ENCODE data around the gene FOSL2. TPM values are rescaled to one million over a fixed set of nuclear protein-coding genes. Genes with fewer than 3 reads are reported as not detected.

The FOSL2 gene
- polyA plus RNA-seq, 1 of the 3 experiments (the other 2 are of a cell fraction), result 41.7 TPM

DNA sequence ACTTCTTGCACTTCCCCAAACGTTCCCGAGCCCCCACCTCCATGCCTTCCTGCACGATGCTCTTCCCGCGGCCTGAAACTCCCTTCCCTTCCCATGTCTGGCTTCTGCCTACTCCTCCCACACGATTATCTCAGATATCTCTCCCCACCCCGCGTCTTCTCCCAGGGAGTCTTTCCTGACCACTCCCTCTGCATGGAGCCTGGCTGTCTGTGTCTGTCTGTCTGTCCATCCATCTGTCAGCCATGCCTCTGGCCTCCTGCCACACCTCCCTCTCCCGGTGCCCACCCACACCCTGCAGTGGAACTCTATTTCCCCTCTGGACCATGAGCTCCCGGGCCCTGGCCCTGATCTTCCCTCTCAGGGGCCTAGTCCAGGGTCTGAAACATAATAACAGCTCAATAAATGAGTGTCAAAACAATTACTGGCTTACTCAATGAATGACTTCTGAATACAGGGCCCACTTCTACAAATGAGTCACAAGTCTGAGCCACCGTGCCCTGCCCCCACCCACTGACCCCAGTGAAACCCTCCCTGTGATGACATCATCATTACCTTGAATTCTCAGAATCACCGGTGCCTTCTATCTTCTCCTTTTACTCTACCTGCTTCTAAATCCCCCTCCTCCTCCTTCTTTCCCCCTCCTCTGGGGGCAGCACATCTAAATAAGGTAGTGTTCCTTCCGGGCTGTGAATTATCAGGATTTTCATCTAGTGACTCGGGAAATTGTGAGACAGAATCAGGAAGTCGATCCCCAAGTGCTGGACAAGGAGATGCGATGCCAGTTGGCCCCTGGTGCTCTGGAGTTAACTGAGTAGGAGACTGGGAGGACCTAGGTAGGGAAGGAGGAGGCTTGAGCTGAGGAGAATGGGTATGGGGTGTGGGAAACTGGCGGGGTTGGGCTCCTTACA lies 57.1 kb downstream of the FOSL2 start (continued):
- no peak for TF ChIP-seq POLR2AphosphoS5 (IDR thresholded peaks at IDR 0.05; ENCODE audit: low read depth, low read length)
- no peak for TF ChIP-seq RCOR1 (IDR thresholded peaks at IDR 0.05; ENCODE audit: low read length)
- no peak for TF ChIP-seq MEF2A (IDR thresholded peaks at IDR 0.05; ENCODE audit: borderline replicate concordance, low read depth)
- no peak; the same call in 1 of the 2 replicates for TF ChIP-seq JUND (IDR thresholded peaks at IDR 0.05)
- TF ChIP-seq, protein P1, sequence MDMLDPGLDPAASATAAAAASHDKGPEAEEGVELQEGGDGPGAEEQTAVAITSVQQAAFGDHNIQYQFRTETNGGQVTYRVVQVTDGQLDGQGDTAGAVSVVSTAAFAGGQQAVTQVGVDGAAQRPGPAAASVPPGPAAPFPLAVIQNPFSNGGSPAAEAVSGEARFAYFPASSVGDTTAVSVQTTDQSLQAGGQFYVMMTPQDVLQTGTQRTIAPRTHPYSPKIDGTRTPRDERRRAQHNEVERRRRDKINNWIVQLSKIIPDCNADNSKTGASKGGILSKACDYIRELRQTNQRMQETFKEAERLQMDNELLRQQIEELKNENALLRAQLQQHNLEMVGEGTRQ (IDR thresholded peaks at IDR 0.05; ENCODE audit: borderline replicate concordance, low read depth, low read length), result no peak
- TF ChIP-seq YY1 (IDR thresholded peaks at IDR 0.05; ENCODE audit: low read depth), result no peak
- no peak for TF ChIP-seq NRF1 (IDR thresholded peaks at IDR 0.05; ENCODE audit: low read depth, low read length)
- TF ChIP-seq, protein P2, sequence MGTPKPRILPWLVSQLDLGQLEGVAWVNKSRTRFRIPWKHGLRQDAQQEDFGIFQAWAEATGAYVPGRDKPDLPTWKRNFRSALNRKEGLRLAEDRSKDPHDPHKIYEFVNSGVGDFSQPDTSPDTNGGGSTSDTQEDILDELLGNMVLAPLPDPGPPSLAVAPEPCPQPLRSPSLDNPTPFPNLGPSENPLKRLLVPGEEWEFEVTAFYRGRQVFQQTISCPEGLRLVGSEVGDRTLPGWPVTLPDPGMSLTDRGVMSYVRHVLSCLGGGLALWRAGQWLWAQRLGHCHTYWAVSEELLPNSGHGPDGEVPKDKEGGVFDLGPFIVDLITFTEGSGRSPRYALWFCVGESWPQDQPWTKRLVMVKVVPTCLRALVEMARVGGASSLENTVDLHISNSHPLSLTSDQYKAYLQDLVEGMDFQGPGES (IDR thresholded peaks at IDR 0.05; ENCODE audit: low read depth, low read length), result no peak
- TF ChIP-seq RXRA (IDR thresholded peaks at IDR 0.05; ENCODE audit: borderline replicate concordance, low read depth), result peak; percentile 63; the same call in 1 of the 2 replicates
- TF ChIP-seq SIN3A (IDR thresholded peaks at IDR 0.05; ENCODE audit: borderline replicate concordance, low read depth, low read length), result no peak
- 0 out of 4 replicates have a peak, but pooled peaks of 1 of the 2 experiments have one; percentile 26 for TF ChIP-seq EP300 (IDR thresholded peaks at IDR 0.05; ENCODE audit: borderline replicate concordance in 1 of 2, low read depth in 1 of 2, low read length in 1 of 2)
- no peak for TF ChIP-seq MXI1 (IDR thresholded peaks at IDR 0.05; ENCODE audit: low read depth, low read length)
- peak; percentile 34; the same call in 1 of the 2 replicates for TF ChIP-seq TCF12 (IDR thresholded peaks at IDR 0.05)
- no peak for TF ChIP-seq FOXM1 (IDR thresholded peaks at IDR 0.05; ENCODE audit: low read depth)
- TF ChIP-seq ELF1 (IDR thresholded peaks at IDR 0.05), result no peak
- TF ChIP-seq, protein P3, sequence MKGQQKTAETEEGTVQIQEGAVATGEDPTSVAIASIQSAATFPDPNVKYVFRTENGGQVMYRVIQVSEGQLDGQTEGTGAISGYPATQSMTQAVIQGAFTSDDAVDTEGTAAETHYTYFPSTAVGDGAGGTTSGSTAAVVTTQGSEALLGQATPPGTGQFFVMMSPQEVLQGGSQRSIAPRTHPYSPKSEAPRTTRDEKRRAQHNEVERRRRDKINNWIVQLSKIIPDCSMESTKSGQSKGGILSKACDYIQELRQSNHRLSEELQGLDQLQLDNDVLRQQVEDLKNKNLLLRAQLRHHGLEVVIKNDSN (IDR thresholded peaks at IDR 0.05; ENCODE audit: borderline replicate concordance, low read depth), result no peak
- TF ChIP-seq FOSL2 (IDR thresholded peaks at IDR 0.05; ENCODE audit: borderline replicate concordance, low read depth), result peak; percentile 49; the same call in 1 of the 2 replicates

DNA sequence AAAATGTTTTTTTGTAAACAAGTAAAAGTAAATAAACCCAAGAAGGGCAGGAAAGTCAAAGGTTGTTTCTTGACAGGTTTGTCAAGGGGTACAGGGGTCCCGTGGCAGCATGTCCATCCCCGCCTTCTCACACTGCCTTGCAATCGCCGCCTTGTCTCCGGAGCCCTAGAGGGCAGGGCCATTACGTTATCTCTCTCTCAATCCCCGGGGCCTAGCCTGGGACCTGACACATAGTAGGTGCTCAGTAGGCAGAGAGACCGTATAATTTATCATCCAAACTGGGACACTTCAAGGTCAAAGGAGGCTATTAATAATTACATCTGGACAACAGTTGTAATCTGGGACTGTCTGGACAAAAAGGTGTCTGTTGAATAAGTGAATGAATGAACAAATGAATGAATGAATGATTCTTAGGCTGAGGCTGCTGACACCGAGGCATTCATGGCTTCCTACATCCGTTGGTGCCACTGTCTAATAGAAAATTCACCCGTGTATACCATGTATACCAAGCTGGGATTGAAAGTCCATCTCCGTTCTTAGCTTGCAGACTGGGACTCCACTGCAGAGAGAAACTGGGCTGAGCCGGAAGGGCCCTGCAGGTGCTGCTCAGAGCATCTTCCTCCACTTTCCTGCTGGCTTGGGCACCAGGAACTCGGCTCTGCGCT lies 58.4 kb downstream of the FOSL2 start:
- no peaks in the 10 kb centered on the region for H3K9me3 ChIP-seq
- H3K27me3 ChIP-seq (ENCODE audit: insufficient read depth), result no peaks in the 10 kb centered on the region
- H3K9me2 ChIP-seq, result no peaks in the 10 kb centered on the region
- no peak overlapping the region for H3K27ac ChIP-seq (ENCODE audit: low read depth in 2 of 2, low read length in 1 of 2)
- ChIA-PET CTCF (interaction anchor here (1.7 kb wide), 1 partner anchor 767 kb away, joined by 5 read pairs; no protein-coding TSS in a partner anchor), POLR2A (no interaction called here)
- peaks cover 11% of the 10 kb centered on the region for H3F3A ChIP-seq (replicated peaks; ENCODE audit: insufficient read depth)
- H3K36me3 ChIP-seq (replicated peaks in 1 of 2; ENCODE audit: control insufficient read depth in 1 of 2, insufficient read depth in 2 of 2, low read length in 1 of 2), result no peaks in the 10 kb centered on the region
- H3K9ac ChIP-seq, result no peak overlapping the region
- no peak for DNase-seq
- H2AFZ ChIP-seq (ENCODE audit: low read depth), result no peak overlapping the region
- H3K79me2 ChIP-seq (ENCODE audit: insufficient read depth), result no peaks in the 10 kb centered on the region
- no peak overlapping the region for H3K4me2 ChIP-seq
- WGBS (ENCODE audit: low lambda C conversion rate), result 94% methylated on average over 15 of the region's 15 CpGs
- no peak overlapping the region for H3K4me3 ChIP-seq (ENCODE audit: low read depth in 2 of 2, low read length in 1 of 2)
- peaks cover 3 to 29% of the 10 kb centered on the region in 2 experiments; a peak in 2 of 4 replicates for H3K4me1 ChIP-seq (ENCODE audit: control insufficient read depth in 1 of 2, insufficient read depth in 2 of 2, low read depth in 1 of 2, low read length in 1 of 2)
- H4K20me1 ChIP-seq (ENCODE audit: insufficient read depth), result no peaks in the 10 kb centered on the region
- TF ChIP-seq, protein P4, sequence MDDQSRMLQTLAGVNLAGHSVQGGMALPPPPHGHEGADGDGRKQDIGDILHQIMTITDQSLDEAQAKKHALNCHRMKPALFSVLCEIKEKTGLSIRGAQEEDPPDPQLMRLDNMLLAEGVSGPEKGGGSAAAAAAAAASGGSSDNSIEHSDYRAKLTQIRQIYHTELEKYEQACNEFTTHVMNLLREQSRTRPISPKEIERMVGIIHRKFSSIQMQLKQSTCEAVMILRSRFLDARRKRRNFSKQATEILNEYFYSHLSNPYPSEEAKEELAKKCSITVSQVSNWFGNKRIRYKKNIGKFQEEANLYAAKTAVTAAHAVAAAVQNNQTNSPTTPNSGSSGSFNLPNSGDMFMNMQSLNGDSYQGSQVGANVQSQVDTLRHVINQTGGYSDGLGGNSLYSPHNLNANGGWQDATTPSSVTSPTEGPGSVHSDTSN (IDR thresholded peaks at IDR 0.05), result no peak
- TF ChIP-seq, protein P3 (IDR thresholded peaks at IDR 0.05; ENCODE audit: borderline replicate concordance, low read depth), result no peak
- TF ChIP-seq JUND (IDR thresholded peaks at IDR 0.05) (no peak), CHD2 (IDR thresholded peaks at IDR 0.05; ENCODE audit: low read length, partially characterized antibody) (no peak), NRF1 (IDR thresholded peaks at IDR 0.05; ENCODE audit: low read depth, low read length) (no peak), FOXJ3 (CRISPR knock-in tag; IDR thresholded peaks at IDR 0.05) (no peak), FOXM1 (IDR thresholded peaks at IDR 0.05; ENCODE audit: low read depth) (no peak), MEF2A (IDR thresholded peaks at IDR 0.05; ENCODE audit: borderline replicate concordance, low read depth) (no peak), SIN3A (IDR thresholded peaks at IDR 0.05; ENCODE audit: borderline replicate concordance, low read depth, low read length) (no peak)
- TF ChIP-seq, protein P5, sequence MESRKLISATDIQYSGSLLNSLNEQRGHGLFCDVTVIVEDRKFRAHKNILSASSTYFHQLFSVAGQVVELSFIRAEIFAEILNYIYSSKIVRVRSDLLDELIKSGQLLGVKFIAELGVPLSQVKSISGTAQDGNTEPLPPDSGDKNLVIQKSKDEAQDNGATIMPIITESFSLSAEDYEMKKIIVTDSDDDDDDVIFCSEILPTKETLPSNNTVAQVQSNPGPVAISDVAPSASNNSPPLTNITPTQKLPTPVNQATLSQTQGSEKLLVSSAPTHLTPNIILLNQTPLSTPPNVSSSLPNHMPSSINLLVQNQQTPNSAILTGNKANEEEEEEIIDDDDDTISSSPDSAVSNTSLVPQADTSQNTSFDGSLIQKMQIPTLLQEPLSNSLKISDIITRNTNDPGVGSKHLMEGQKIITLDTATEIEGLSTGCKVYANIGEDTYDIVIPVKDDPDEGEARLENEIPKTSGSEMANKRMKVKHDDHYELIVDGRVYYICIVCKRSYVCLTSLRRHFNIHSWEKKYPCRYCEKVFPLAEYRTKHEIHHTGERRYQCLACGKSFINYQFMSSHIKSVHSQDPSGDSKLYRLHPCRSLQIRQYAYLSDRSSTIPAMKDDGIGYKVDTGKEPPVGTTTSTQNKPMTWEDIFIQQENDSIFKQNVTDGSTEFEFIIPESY (IDR thresholded peaks at IDR 0.05; ENCODE audit: borderline replicate concordance, low read depth), result no peak
- TF ChIP-seq, protein P6, sequence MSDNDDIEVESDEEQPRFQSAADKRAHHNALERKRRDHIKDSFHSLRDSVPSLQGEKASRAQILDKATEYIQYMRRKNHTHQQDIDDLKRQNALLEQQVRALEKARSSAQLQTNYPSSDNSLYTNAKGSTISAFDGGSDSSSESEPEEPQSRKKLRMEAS (IDR thresholded peaks at IDR 0.05; ENCODE audit: low read depth), result no peak
